Measurements from ENCODE around the gene LPIN2.

Gene LPIN2

GRCh38 chr18:3013024-3013804 lies at the start of gene LPIN2:
Gene LPIN2 (minus strand): TSS chr18:3013144. CDS start chr18:2960840, 52,304 bp downstream.
- Histone ChIP-seq H3K36me3 (ENCODE audit: control insufficient read depth, insufficient read depth, low read length) (no peaks in the 10 kb centered on the region), H3K4me3 (replicated peaks; ENCODE audit: low read depth, low read length) (peak within 1 kb of the TSS; percentile 75), H3K27me3 (replicated peaks; ENCODE audit: control insufficient read depth, insufficient read depth, low read length) (no peaks in the 10 kb centered on the region)
- TF ChIP-seq CTCF (IDR thresholded peaks at IDR 0.05; ENCODE audit: insufficient read depth, low read length, poor library complexity, severe bottlenecking) = no peak
- DNase-seq (ENCODE audit: extremely low read depth, insufficient read length) = peak; percentile 98

DNA sequence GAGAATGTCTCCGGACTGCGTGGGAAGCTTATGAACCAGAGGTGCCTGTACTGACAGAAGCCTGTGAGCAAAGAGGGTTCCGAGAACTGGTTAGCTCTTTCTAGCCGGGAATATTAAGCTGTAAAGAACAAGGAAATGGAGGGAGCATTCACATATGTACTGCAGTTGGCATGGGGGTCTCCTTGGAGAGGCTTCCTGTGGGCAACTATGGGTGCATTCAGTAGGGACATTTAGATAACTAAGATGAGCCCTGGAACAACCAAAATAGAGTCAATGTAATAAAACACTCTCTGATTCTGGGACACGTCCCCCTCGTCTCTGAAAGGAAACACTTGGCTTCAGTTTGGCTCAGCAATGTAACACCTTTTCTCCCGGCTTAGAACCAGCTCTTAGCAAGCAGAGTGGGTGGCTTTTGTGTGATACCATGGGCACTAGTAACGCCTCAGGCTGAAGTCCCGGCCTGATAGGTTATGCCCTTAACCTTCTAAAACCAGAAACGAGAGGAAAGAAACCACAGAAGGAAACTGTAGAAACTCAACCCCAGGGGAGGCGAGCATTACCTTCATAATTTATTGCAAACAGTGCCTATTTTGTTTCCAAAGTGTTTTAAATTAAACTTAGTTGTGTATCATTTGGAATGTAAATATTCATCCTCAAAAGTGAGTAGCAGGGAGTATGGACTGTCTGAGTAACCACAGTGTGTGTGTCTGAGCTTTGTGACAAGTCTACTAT lies 48.8 kb upstream of the LPIN2 start:
- Histone ChIP-seq H3K36me3 (ENCODE audit: control insufficient read depth, insufficient read depth, low read length) (no peaks in the 10 kb centered on the region), H3K27me3 (replicated peaks; ENCODE audit: control insufficient read depth, insufficient read depth, low read length) (no peaks in the 10 kb centered on the region), H3K4me3 (replicated peaks; ENCODE audit: low read depth, low read length) (no peak overlapping the region)
- no peak for TF ChIP-seq CTCF (IDR thresholded peaks at IDR 0.05; ENCODE audit: insufficient read depth, low read length, poor library complexity, severe bottlenecking)
- no peak for DNase-seq (ENCODE audit: extremely low read depth, insufficient read length)

- no peak overlapping the region for H3K4me3 ChIP-seq (replicated peaks; ENCODE audit: low read depth, low read length)
- DNase-seq (ENCODE audit: extremely low read depth, insufficient read length) = no peak
- no peaks in the 10 kb centered on the region for H3K27me3 ChIP-seq (replicated peaks; ENCODE audit: control insufficient read depth, insufficient read depth, low read length)
- TF ChIP-seq CTCF (IDR thresholded peaks at IDR 0.05; ENCODE audit: insufficient read depth, low read length, poor library complexity, severe bottlenecking) = no peak
- no peaks in the 10 kb centered on the region for H3K36me3 ChIP-seq (ENCODE audit: control insufficient read depth, insufficient read depth, low read length)
These were observed 48.0 kb upstream of the LPIN2 start for GRCh38 chr18:3060667-3061580.

- Histone ChIP-seq H3K27me3 (replicated peaks; ENCODE audit: control insufficient read depth, insufficient read depth, low read length) (no peaks in the 10 kb centered on the region), H3K4me3 (replicated peaks; ENCODE audit: low read depth, low read length) (no peak overlapping the region), H3K36me3 (ENCODE audit: control insufficient read depth, insufficient read depth, low read length) (no peaks in the 10 kb centered on the region)
- no peak for DNase-seq (ENCODE audit: extremely low read depth, insufficient read length)
- TF ChIP-seq CTCF (IDR thresholded peaks at IDR 0.05; ENCODE audit: insufficient read depth, low read length, poor library complexity, severe bottlenecking) = no peak
These were observed 46.3 kb upstream of the LPIN2 start for GRCh38 chr18:3059272-3059671.

- Histone ChIP-seq H3K27me3 (replicated peaks; ENCODE audit: control insufficient read depth, insufficient read depth, low read length) (no peaks in the 10 kb centered on the region), H3K36me3 (ENCODE audit: control insufficient read depth, insufficient read depth, low read length) (no peaks in the 10 kb centered on the region), H3K4me3 (replicated peaks; ENCODE audit: low read depth, low read length) (no peak overlapping the region)
- no peak for TF ChIP-seq CTCF (IDR thresholded peaks at IDR 0.05; ENCODE audit: insufficient read depth, low read length, poor library complexity, severe bottlenecking)
- no peak for DNase-seq (ENCODE audit: extremely low read depth, insufficient read length)
These were observed 45.6 kb upstream of the LPIN2 start for GRCh38 chr18:3058328-3059191.
